MCF 10A (cell line): ENCODE measurements around the gene APOL4. TPM values are rescaled to one million over a fixed set of nuclear protein-coding genes. Genes with fewer than 3 reads are reported as not detected.
A peak's percentile ranks its signal among the peaks of the same experiment; 100 is the strongest.

Experiments
- BruUV-seq: library from RNA; stranded (reverse); fragments of 400-500 nt; replicated peaks from 2 replicates; lab custom pipeline; 2021; lab: Mats Ljungman, UMichigan
- CTCF ChIA-PET: fragments of 300-600 bp; sonication (Branson Sonifier 250); formaldehyde crosslinking; extraction: SDS; loops from one replicate; lab custom pipeline; 2021; ENCODE audit warnings: antibody characterized with exemption, inconsistent platforms; lab: Yijun Ruan, JAX
- POLR2A ChIA-PET: fragments of 300-600, 350-650 bp; sonication (Branson Sonifier 250); formaldehyde crosslinking; extraction: SDS; loops from one replicate; lab custom pipeline; 2020; ENCODE audit warnings: antibody characterized with exemption, inconsistent platforms; lab: Yijun Ruan, JAX
- DNase-seq: peaks from one replicate; pipeline ENCODE4 v3.0.0-alpha.2; 2018; ENCODE audit not compliant: unreplicated experiment
- H3K27ac Mint-ChIP-seq: one replicate; pipeline ENCODE4 v1.8.0; 2022; ENCODE audit warnings: mild to moderate bottlenecking, low read depth, mixed read lengths; ENCODE audit not compliant: unreplicated experiment
- H3K27me3 Mint-ChIP-seq: one replicate; pipeline ENCODE4 v1.8.0; 2022; ENCODE audit warnings: mixed read lengths; ENCODE audit not compliant: insufficient read depth, unreplicated experiment
- H3K36me3 Mint-ChIP-seq: one replicate; pipeline ENCODE4 v1.8.0; 2022; ENCODE audit warnings: mild to moderate bottlenecking, moderate library complexity, mixed read lengths; ENCODE audit not compliant: insufficient read depth, unreplicated experiment
- H3K4me1 Mint-ChIP-seq: one replicate; pipeline ENCODE4 v1.8.0; 2022; ENCODE audit warnings: mixed read lengths; ENCODE audit not compliant: insufficient read depth, unreplicated experiment
- H3K4me3 Mint-ChIP-seq: one replicate; pipeline ENCODE4 v1.8.0; 2022; ENCODE audit warnings: mild to moderate bottlenecking, moderate library complexity, mixed read lengths; ENCODE audit not compliant: unreplicated experiment
- H3K9me3 Mint-ChIP-seq: one replicate; pipeline ENCODE4 v1.8.0; 2022; ENCODE audit warnings: mixed read lengths; ENCODE audit not compliant: unreplicated experiment
- intact Hi-C: fragments of 100-400 bp; cut with micrococcal nuclease; formaldehyde crosslinking; loops from 2 replicates; pipeline ENCODE4 v1.14.1; 2022
- total RNA-seq: library from RNA; stranded (reverse); gene quantifications from 2 replicates; pipeline ENCODE4 v1.2.3, GENCODE V29; 2022
- TF ChIP-seq, protein P1 (sequence below): fragments of 200-600 bp; IDR thresholded peaks from one replicate; pipeline ENCODE4 v1.8.0; 2022; ENCODE audit warnings: antibody characterized with exemption, mild to moderate bottlenecking; ENCODE audit not compliant: unreplicated experiment

APOL4 gene
- total RNA-seq, 1 experiment from 2014 or later, result not detected

- ChIA-PET POLR2A (no interaction called here), CTCF (interaction anchor here (0.7 to 2.1 kb wide), 7 partner anchors 10 to 583 kb away, joined by 3 to 8 read pairs (median 3); partner anchors contain the start of gene APOL2)
- Mint-ChIP-seq H3K4me3 (no peak overlapping the region), H3K4me1 (peaks cover 6% of the 10 kb centered on the region), H3K27ac (no peak overlapping the region), H3K9me3 (no peaks in the 10 kb centered on the region), H3K36me3 (peaks cover 11% of the 10 kb centered on the region), H3K27me3 (peaks cover 28% of the 10 kb centered on the region)
- BruUV-seq, result no TSS peak
- no peak for DNase-seq
- TF ChIP-seq, protein P1, sequence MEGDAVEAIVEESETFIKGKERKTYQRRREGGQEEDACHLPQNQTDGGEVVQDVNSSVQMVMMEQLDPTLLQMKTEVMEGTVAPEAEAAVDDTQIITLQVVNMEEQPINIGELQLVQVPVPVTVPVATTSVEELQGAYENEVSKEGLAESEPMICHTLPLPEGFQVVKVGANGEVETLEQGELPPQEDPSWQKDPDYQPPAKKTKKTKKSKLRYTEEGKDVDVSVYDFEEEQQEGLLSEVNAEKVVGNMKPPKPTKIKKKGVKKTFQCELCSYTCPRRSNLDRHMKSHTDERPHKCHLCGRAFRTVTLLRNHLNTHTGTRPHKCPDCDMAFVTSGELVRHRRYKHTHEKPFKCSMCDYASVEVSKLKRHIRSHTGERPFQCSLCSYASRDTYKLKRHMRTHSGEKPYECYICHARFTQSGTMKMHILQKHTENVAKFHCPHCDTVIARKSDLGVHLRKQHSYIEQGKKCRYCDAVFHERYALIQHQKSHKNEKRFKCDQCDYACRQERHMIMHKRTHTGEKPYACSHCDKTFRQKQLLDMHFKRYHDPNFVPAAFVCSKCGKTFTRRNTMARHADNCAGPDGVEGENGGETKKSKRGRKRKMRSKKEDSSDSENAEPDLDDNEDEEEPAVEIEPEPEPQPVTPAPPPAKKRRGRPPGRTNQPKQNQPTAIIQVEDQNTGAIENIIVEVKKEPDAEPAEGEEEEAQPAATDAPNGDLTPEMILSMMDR, result no peak
- intact Hi-C loops, result loop anchor here (1.0 kb wide), 1 partner anchor 78 kb away; no protein-coding TSS in a partner anchor
Measured at GRCh38 chr22:36222887-36223450, 21.4 kb upstream of the APOL4 start.

GRCh38 chr22:36221799-36222751, 20.5 kb upstream of the APOL4 start:
- TF ChIP-seq, protein P1, result peak; percentile 49
- Mint-ChIP-seq H3K4me1 (peaks cover 6% of the 10 kb centered on the region), H3K4me3 (no peak overlapping the region), H3K27me3 (peaks cover 37% of the 10 kb centered on the region), H3K36me3 (peaks cover 8% of the 10 kb centered on the region), H3K27ac (no peak overlapping the region), H3K9me3 (no peaks in the 10 kb centered on the region)
- BruUV-seq, result no TSS peak
- CTCF ChIA-PET, result interaction anchor here (0.7 to 2.1 kb wide), 10 partner anchors 11 to 761 kb away, joined by 3 to 8 read pairs (median 4); partner anchors contain the start of genes APOL2 and APOL3
- intact Hi-C loops, result loop anchor here (1.0 kb wide), 1 partner anchor 77 kb away; no protein-coding TSS in a partner anchor
- peak; percentile 46 for DNase-seq
- POLR2A ChIA-PET, result interaction anchor here (0.5 kb wide), 2 partner anchors 12 to 207 kb away, joined by 3 read pairs; no protein-coding TSS in a partner anchor

DNA sequence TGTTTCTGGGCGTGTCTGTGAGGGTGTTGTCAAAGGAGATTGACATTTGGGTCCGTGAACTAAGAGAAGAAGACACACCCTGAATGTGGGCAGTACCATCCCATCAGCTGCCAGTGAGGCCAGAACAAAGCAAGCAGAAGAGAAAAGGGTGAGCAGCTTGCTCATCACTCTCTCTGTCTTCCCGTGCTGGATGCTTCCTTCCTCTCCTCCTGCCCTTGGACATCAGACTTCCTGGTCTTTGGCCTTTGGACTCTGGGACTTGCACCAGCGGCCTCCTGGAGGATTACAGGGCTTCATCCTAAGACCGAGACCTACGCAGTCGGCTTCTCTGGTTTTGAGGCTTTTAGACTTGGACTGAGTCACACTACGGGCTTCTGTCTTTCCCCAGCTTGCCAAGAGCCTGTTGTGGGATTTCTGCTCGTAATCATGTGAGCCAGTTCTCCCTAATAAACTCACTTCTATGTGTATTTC, 18.9 kb upstream of the APOL4 start:
- DNase-seq, result peak; percentile 45
- intact Hi-C loops, result no loop called here
- ChIA-PET POLR2A (interaction anchor here (0.6 to 1.2 kb wide), 2 partner anchors 18 to 258 kb away, joined by 3 read pairs; no protein-coding TSS in a partner anchor), CTCF (interaction anchor here (0.7 to 1.6 kb wide), 4 partner anchors 57 to 155 kb away, joined by 3 to 7 read pairs (median 5); no protein-coding TSS in a partner anchor)
- Mint-ChIP-seq H3K9me3 (no peaks in the 10 kb centered on the region), H3K4me3 (no peak overlapping the region), H3K27ac (no peak overlapping the region), H3K36me3 (no peaks in the 10 kb centered on the region), H3K27me3 (peaks cover 48% of the 10 kb centered on the region), H3K4me1 (peaks cover 6% of the 10 kb centered on the region)
- TF ChIP-seq, protein P1, result no peak
- BruUV-seq, result no TSS peak
